Transverse colon (tissue), 4 donors: ENCODE results near the gene ANO4. TPM values are rescaled to one million over a fixed set of nuclear protein-coding genes. Genes with fewer than 3 reads are reported as not detected.
"Not testable (repeated sequence)": the region's sequence is repeated elsewhere in the genome, so short reads cannot be mapped to it uniquely, and the experiment has no call there.

Experiments used
- DNase-seq: peaks from one replicate; pipeline ENCODE4 v3.0.0-alpha.2; 2019
- H3K27ac ChIP-seq, 4 donors: fragments of 200-600 bp; sonication (generic); 2 replicates each; pipeline ENCODE4 v1.5.1; 2016 to 2018; ENCODE audit warnings: inconsistent platforms in 4 of 4
- H3K27me3 ChIP-seq: fragments of 200-600 bp; sonication (generic); 2 replicates; pipeline ENCODE4 v1.5.1; 2017; ENCODE audit warnings: inconsistent platforms
- H3K36me3 ChIP-seq, 4 donors: fragments of 200-600 bp; sonication (generic); 2 replicates each; pipeline ENCODE4 v1.5.1; 2017 to 2019; ENCODE audit warnings: inconsistent platforms in 4 of 4
- H3K4me1 ChIP-seq, 4 donors: fragments of 200-600 bp; sonication (generic); 2 replicates each; pipeline ENCODE4 v1.5.1; 2017 to 2020; ENCODE audit warnings: inconsistent platforms in 4 of 4
- H3K4me3 ChIP-seq, 4 donors: fragments of 200-600 bp; sonication (generic); 1 replicate in 1 of 4; 2 replicates in 3 of 4; pipeline versions ENCODE4 v1.5.1 to v1.6.1; 2017 to 2019; ENCODE audit warnings: inconsistent platforms in 4 of 4
- H3K9me3 ChIP-seq, 2 donors: fragments of 200-600 bp; sonication (generic); 2 replicates each; pipeline ENCODE4 v1.5.1; 2017 to 2019; ENCODE audit warnings: inconsistent platforms in 2 of 2
- CTCF ChIP-seq, 5 experiments: fragments of 200-600 bp in 3 of 5; fragments of 450-650 bp in 2 of 5; sonication (generic) in 3 of 5; IDR thresholded peaks; 1 replicate in 2 of 5; 2 replicates in 3 of 5; pipeline ENCODE4 v1.5.1; 2016 to 2017; ENCODE audit warnings: antibody characterized with exemption in 5 of 5, inconsistent platforms in 3 of 5, mild to moderate bottlenecking in 2 of 5, moderate library complexity in 1 of 5
- EP300 ChIP-seq: sonication (generic); formaldehyde crosslinking; IDR thresholded peaks from one replicate; pipeline ENCODE4 v1.6.1; 2017; ENCODE audit warnings: antibody characterized with exemption, low read depth
- POLR2A ChIP-seq: fragments of 450-650 bp; IDR thresholded peaks from one replicate; pipeline ENCODE4 v1.6.1; 2016; ENCODE audit warnings: antibody characterized with exemption, mild to moderate bottlenecking, moderate library complexity
- POLR2AphosphoS5 ChIP-seq, 3 donors: sonication (generic); formaldehyde crosslinking; IDR thresholded peaks; one replicate each; pipeline ENCODE4 v1.6.1; 2016; ENCODE audit warnings: antibody characterized with exemption in 3 of 3
- WGBS, 2 donors: methylation state at CpG; one replicate each; pipeline ENCODE4 v1.1.5; 2018; ENCODE audit warnings: low coverage in 1 of 2; 5-methylcytosine and 5-hydroxymethylcytosine counted together
- in situ Hi-C, 4 donors: fragments of 200-750 bp; cut with MboI; loops; one replicate each; pipeline versions ENCODE4 v1.15.0 to v1.15.1; 2017; ENCODE audit warnings: low sequenced_read_pairs in 3 of 4, low pct_ligation_motif_present in 1 of 4, low pct_unique_long_range_greater_than_20kb in 1 of 4
- intact Hi-C: fragments of 100-400 bp; cut with DNase I; formaldehyde crosslinking; loops from one replicate; pipeline ENCODE4 v1.15.1; 2023; ENCODE audit warnings: low total_unique reads
- total RNA-seq, 4 donors: library from RNA; depleted of rRNA; stranded (reverse); fragments of >200 nt; gene quantifications; one replicate each; pipeline ENCODE4 v1.1.0, GENCODE V29; 2016

Gene ANO4
- total RNA-seq, 4 donors from 2014 or later: 0.14 TPM; not detected in 3

DNA sequence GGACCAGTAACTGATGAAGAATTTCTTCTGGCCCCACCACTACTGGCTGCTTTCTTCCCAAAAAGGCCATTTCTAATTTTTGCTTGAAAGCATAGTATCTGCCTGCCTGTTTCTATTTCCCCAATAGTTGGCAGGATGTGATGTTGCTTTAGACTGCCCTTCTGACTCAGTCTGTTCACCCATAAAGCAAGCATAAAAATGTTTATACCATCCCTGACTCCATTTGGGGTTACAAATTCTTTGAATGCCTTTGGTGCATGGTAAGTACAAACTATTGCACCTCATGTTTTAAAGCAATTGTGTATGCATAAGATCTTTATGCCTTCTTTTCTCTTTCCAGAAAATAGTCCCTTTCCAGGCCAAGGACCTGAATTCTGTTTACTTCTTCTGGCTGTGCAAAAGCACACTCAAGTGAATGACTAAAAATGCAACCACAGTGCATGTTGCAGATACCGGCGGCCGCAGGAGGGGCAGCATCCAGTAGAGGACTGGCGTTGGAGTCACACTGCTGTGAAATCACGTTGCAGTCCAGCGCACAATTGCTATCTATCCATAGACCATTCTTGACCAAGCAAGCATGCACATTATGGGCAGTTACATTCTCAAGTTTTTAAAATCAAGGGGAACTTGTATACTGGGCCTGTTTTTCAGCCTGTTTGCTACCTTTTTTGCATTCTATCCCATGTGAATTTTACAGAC is 333.1 kb downstream of the ANO4 start:
- TF ChIP-seq POLR2AphosphoS5 (IDR thresholded peaks at IDR 0.05): no peak
- TF ChIP-seq CTCF (IDR thresholded peaks at IDR 0.05): no peak
- no peak for TF ChIP-seq POLR2A
- TF ChIP-seq EP300: no peak
- H3K4me1 ChIP-seq: no peaks in the 10 kb centered on the region
- in situ Hi-C loops: no loop called here

GRCh38 chr12:101145777-101146431 is 351.3 kb downstream of the ANO4 start:
- DNase-seq, H3K9me3 ChIP-seq, H3K36me3 ChIP-seq, H3K4me3 ChIP-seq, intact Hi-C loops, H3K4me1 ChIP-seq, H3K27ac ChIP-seq, in situ Hi-C loops, H3K27me3 ChIP-seq: not testable (repeated sequence)
- 90% methylated on average over 9 to 35 of the region's 35 CpGs for WGBS, 2 donors

More for the DNA sequence above, 333.1 kb downstream of the ANO4 start:
- H3K9me3 ChIP-seq: no peaks in the 10 kb centered on the region
- intact Hi-C loops: no loop called here
- no peak overlapping the region for H3K27ac ChIP-seq
- no peak for DNase-seq
- H3K4me3 ChIP-seq: no peak overlapping the region
- 82 to 100% methylated on average over 1 to 6 of the region's 6 CpGs for WGBS, 2 donors
- H3K27me3 ChIP-seq: no peaks in the 10 kb centered on the region
- no peaks in the 10 kb centered on the region for H3K36me3 ChIP-seq

DNA sequence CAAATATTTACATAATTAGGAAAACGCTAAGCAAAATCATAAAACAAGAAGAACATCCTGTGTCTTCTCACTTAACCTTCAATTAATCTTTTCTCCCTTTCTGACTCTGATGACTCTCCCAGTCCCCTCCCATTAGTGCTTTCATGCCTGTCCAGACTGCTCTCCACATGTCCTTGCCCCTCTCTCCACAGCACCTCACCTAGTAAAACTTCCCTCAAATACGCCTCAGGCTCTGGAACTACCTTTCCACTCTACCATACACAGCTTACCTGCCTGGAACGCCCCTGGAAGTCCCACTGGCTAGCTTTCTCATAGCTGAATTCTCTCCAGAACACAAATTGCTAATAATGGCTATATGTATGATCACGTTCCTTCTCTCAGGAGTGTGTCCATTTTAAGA is 370.7 kb downstream of the ANO4 start:
- 58 to 68% methylated on average over 3 to 4 of the region's 4 CpGs for WGBS, 2 donors
- Histone ChIP-seq H3K4me3 (no peak overlapping the region), H3K27me3 (no peaks in the 10 kb centered on the region), H3K4me1 (no peaks in the 10 kb centered on the region), H3K9me3 (no peaks in the 10 kb centered on the region), H3K27ac (no peak overlapping the region), H3K36me3 (no peaks in the 10 kb centered on the region)
- in situ Hi-C loops (no loop called here), intact Hi-C loops (no loop called here)
- TF ChIP-seq CTCF (IDR thresholded peaks at IDR 0.05) (no peak), POLR2AphosphoS5 (IDR thresholded peaks at IDR 0.05) (no peak), POLR2A (no peak), EP300 (no peak)
- no peak for DNase-seq

GRCh38 chr12:101166866-101167265 is 372.3 kb downstream of the ANO4 start:
- 60 to 71% methylated on average over 5 of the region's 5 CpGs for WGBS, 2 donors
- no peak overlapping the region for H3K4me3 ChIP-seq
- no peaks in the 10 kb centered on the region for H3K4me1 ChIP-seq
- no peaks in the 10 kb centered on the region for H3K36me3 ChIP-seq
- intact Hi-C loops (no loop called here), in situ Hi-C loops (no loop called here)
- no peaks in the 10 kb centered on the region for H3K27me3 ChIP-seq
- no peak for DNase-seq
- no peak overlapping the region for H3K27ac ChIP-seq
- TF ChIP-seq CTCF (IDR thresholded peaks at IDR 0.05) (no peak), EP300 (no peak), POLR2AphosphoS5 (IDR thresholded peaks at IDR 0.05) (no peak), POLR2A (no peak)
- no peaks in the 10 kb centered on the region for H3K9me3 ChIP-seq
